HepG2 (cell line): ENCODE data around the gene C13orf46. TPM values are rescaled to one million over a fixed set of nuclear protein-coding genes. Genes with fewer than 3 reads are reported as not detected.

Experiments used
- ATAC-seq: fragments of 200-7000 bp; cut with Tn5 transposase; 3 replicates; pipeline ENCODE4 v1.9.1; 2020; ENCODE audit warnings: mild to moderate bottlenecking, moderate library complexity
- BruUV-seq: library from RNA; stranded (reverse); fragments of 400-500 nt; replicated peaks from 2 replicates; lab custom pipeline; 2021; lab: Mats Ljungman, UMichigan
- CTCF ChIA-PET: fragments of 300-600 bp; formaldehyde crosslinking; extraction: SDS; loops from one replicate; lab custom pipeline; 2021; ENCODE audit warnings: low total read pairs, inconsistent platforms, low intra/inter-chr PET ratio; lab: Yijun Ruan, JAX
- POLR2A ChIA-PET: fragments of 350-600 bp; sonication (Branson Sonifier 250); formaldehyde crosslinking; loops from one replicate; lab custom pipeline; 2020; ENCODE audit warnings: antibody characterized with exemption, inconsistent platforms; lab: Yijun Ruan, JAX
- DNase-seq: peaks from one replicate; pipeline ENCODE4 v3.0.0-alpha.2; 2015; ENCODE audit warnings: low spot score
- FAIRE-seq: peaks from 3 replicates; lab custom pipeline; 2011; peaks lifted over from hg19 to GRCh38; lab: Jason Lieb, UNC
- H2AFZ ChIP-seq: one replicate; pipeline ENCODE4 v1.6.1; 2011; ENCODE audit warnings: low read length, inconsistent platforms
- H3K27ac ChIP-seq: fragments of 300-600 bp; 3 replicates; pipeline ENCODE4 v1.8.0; 2011; ENCODE audit warnings: mixed run types, mild to moderate bottlenecking, mixed read lengths, low read length, inconsistent platforms; ENCODE audit not compliant: insufficient read depth; ENCODE audit errors: extremely low read length
- H3K27me3 ChIP-seq, 2 experiments: fragments of 200-600 bp in 1 of 2; 2 replicates in 1 of 2; 3 replicates in 1 of 2; pipeline versions ENCODE4 v1.6.0 to v1.8.0; 2011; ENCODE audit warnings: low read length in 2 of 2, mild to moderate bottlenecking in 2 of 2, moderate library complexity in 2 of 2, inconsistent platforms in 1 of 2; ENCODE audit not compliant: insufficient read depth in 2 of 2, control insufficient read depth in 1 of 2
- H3K36me3 ChIP-seq, 2 experiments: fragments of 200-600 bp in 1 of 2; replicated peaks in 1 of 2; 2 replicates in 1 of 2; 3 replicates in 1 of 2; pipeline versions ENCODE4 v1.5.1 to v1.8.0; 2011; ENCODE audit warnings: low read length in 2 of 2, inconsistent platforms in 1 of 2; ENCODE audit not compliant: insufficient read depth in 2 of 2, control insufficient read depth in 1 of 2
- H3K4me1 ChIP-seq: 2 replicates; pipeline ENCODE4 v1.5.1; 2012; ENCODE audit warnings: low read length, inconsistent platforms; ENCODE audit not compliant: insufficient read depth
- H3K4me2 ChIP-seq: 2 replicates; pipeline ENCODE4 v1.6.0; 2011; ENCODE audit warnings: low read depth, low read length, inconsistent platforms
- H3K4me3 ChIP-seq, 3 experiments: fragments of 200-600 bp in 1 of 3; sonication (generic), shearing (Covaris generic) in 1 of 3; replicated peaks in 1 of 3; 2 replicates each; pipeline ENCODE4 v1.5.1; 2011 to 2016; ENCODE audit warnings: low read length in 3 of 3, inconsistent platforms in 2 of 3, low read depth in 2 of 3, mild to moderate bottlenecking in 2 of 3, control low read depth in 1 of 3, mixed read lengths in 1 of 3; ENCODE audit not compliant: insufficient read depth in 1 of 3
- H3K79me2 ChIP-seq: one replicate; pipeline ENCODE4 v1.6.1; 2011; ENCODE audit warnings: low read length, inconsistent platforms; ENCODE audit not compliant: insufficient read depth
- H3K9ac ChIP-seq: 2 replicates; pipeline ENCODE4 v1.6.0; 2011; ENCODE audit warnings: mild to moderate bottlenecking, low read depth, low read length, inconsistent platforms; ENCODE audit not compliant: insufficient read depth
- H3K9me3 ChIP-seq: 2 replicates; pipeline ENCODE4 v1.5.1; 2012; ENCODE audit warnings: mild to moderate bottlenecking, low read length
- H4K20me1 ChIP-seq: 2 replicates; pipeline ENCODE4 v1.6.0; 2011; ENCODE audit warnings: inconsistent platforms, mild to moderate bottlenecking, low read length, moderate library complexity; ENCODE audit not compliant: insufficient read depth
- FOXA1 ChIP-seq, 2 experiments: fragments of 450-650 bp in 1 of 2; sonication (generic) in 1 of 2; formaldehyde crosslinking in 1 of 2; IDR thresholded peaks; 2 replicates each; pipeline versions ENCODE4 v1.4.0 to v1.6.1; 2016 to 2020; ENCODE audit warnings: missing genetic modification reagents in 1 of 2
- GTF2F1 ChIP-seq: fragments of 150-350 bp; IDR thresholded peaks from 2 replicates; pipeline ENCODE4 v1.6.1; 2014; ENCODE audit warnings: low read length
- KDM6A ChIP-seq: IDR thresholded peaks from 2 replicates; pipeline ENCODE4 v1.6.1; 2016; ENCODE audit warnings: low read depth
- MYNN ChIP-seq: sonication (generic); formaldehyde crosslinking; IDR thresholded peaks from 2 replicates; pipeline ENCODE4 v1.4.0; 2020; ENCODE audit warnings: mild to moderate bottlenecking, low read depth, missing genetic modification reagents
- SATB2 ChIP-seq: sonication (generic); formaldehyde crosslinking; IDR thresholded peaks from 2 replicates; pipeline ENCODE4 v1.5.0; 2020; ENCODE audit warnings: missing genetic modification reagents
- SYNCRIP ChIP-seq: fragments of 200-400 bp; formaldehyde crosslinking; IDR thresholded peaks from 2 replicates; pipeline ENCODE4 v1.6.1; 2018; ENCODE audit warnings: mild to moderate bottlenecking, low read depth, low read length; ENCODE audit not compliant: insufficient read depth
- ZBTB7A ChIP-seq: sonication (generic); formaldehyde crosslinking; IDR thresholded peaks from 2 replicates; pipeline ENCODE4 v1.8.0; 2022; ENCODE audit warnings: mild to moderate bottlenecking, missing genetic modification reagents
- ZNF7 ChIP-seq: IDR thresholded peaks from 2 replicates; pipeline ENCODE4 v1.6.1; 2016; ENCODE audit warnings: missing biosample characterization, missing genetic modification reagents
- ZSCAN22 ChIP-seq: sonication (generic); formaldehyde crosslinking; IDR thresholded peaks from 2 replicates; pipeline ENCODE4 v1.4.0; 2020; ENCODE audit warnings: mild to moderate bottlenecking, missing genetic modification reagents
- WGBS: methylation state at CpG from one replicate; pipeline ENCODE4 v1.1.6; 2017; ENCODE audit warnings: low lambda C conversion rate; 5-methylcytosine and 5-hydroxymethylcytosine counted together
- in situ Hi-C: cut with HindIII; loops from 2 replicates; pipeline ENCODE4 v1.10.0; 2017; ENCODE audit warnings: low pct_unique_long_range_greater_than_20kb; ENCODE audit not compliant: extremely low pct_ligation_motif_present
- intact Hi-C: fragments of 100-400 bp; cut with micrococcal nuclease; formaldehyde crosslinking; loops from one replicate; pipeline ENCODE4 v1.10.0; 2022; ENCODE audit not compliant: unreplicated experiment
- polyA plus RNA-seq, 8 experiments: library from polyadenylated mRNA; depleted of rRNA in 3 of 8; stranded (reverse) in 7 of 8; unstranded in 1 of 8; fragments of >200 nt; fragmentation: Illumina TruSeq in 4 of 8; extraction: Trizol in 4 of 8; gene quantifications; 2 replicates each; pipeline versions ENCODE4 v1.2.1 to v1.2.3, GENCODE V29; 2011 to 2016; ENCODE audit warnings: low read depth in 4 of 8, missing spikeins in 1 of 8, mixed read lengths in 1 of 8; ENCODE audit not compliant: insufficient read depth in 1 of 8
- total RNA-seq, 5 experiments: library from RNA; depleted of rRNA; stranded (reverse); fragments of >200 nt; fragmentation: Illumina TruSeq; extraction: Trizol; gene quantifications; 2 replicates each; pipeline ENCODE4 v1.2.3, GENCODE V29; 2016; ENCODE audit warnings: low read depth in 1 of 5
- TF ChIP-seq, protein P1 (sequence below), 2 experiments: sonication (generic) in 1 of 2; formaldehyde crosslinking in 1 of 2; IDR thresholded peaks; 2 replicates each; pipeline versions ENCODE4 v1.4.0 to v1.6.1; 2018 to 2020; ENCODE audit warnings: missing genetic modification reagents in 2 of 2, borderline replicate concordance in 1 of 2, low read depth in 1 of 2, mild to moderate bottlenecking in 1 of 2, missing biosample characterization in 1 of 2
- TF ChIP-seq, protein P2 (sequence below): sonication (generic); formaldehyde crosslinking; IDR thresholded peaks from 2 replicates; pipeline ENCODE4 v1.4.0; 2020; ENCODE audit warnings: low read depth, mild to moderate bottlenecking, missing genetic modification reagents
- TF ChIP-seq, protein P3 (sequence below): sonication (generic); formaldehyde crosslinking; IDR thresholded peaks from 2 replicates; pipeline ENCODE4 v1.4.0; 2020; ENCODE audit warnings: missing genetic modification reagents
- TF ChIP-seq, protein P4 (sequence below): sonication (generic); formaldehyde crosslinking; IDR thresholded peaks from 2 replicates; pipeline ENCODE4 v1.8.0; 2022; ENCODE audit warnings: missing genetic modification reagents, low read depth, mild to moderate bottlenecking, borderline replicate concordance

C13orf46 gene
- total and polyA plus RNA-seq, 2 of the 13 experiments (the other 11 are each of a cell fraction or from before 2014, with no cell fraction given) = 0.01 TPM; not detected in 1

DNA sequence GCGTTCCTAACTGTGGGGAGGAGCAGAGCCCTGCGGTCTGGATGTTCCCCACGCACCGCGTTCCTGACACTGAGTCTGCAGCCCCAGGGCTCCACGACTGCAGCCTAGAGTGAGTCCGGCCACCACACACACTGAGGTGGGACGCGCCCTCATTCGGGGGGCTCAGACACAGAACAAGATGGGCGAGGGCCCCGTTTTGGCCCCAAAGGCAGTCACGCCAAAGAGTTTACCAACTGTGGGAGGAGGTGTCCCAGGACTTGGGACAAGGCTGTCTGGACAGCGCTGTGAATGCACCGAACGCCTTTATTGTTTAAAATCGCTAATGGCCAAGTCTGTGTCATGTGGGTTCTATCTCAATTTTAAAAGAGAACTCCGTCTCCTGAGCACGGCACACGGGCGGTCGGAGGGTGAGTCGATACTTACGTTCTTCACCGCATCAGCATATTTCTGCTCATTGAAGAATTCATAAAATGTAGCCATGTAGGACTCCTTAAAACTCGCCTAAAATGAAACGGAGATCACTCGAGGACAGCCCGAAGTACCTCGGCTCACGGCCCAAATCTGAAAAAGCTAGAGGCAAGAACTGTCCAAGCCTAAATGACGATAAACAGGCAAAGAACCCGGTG is 35.2 kb upstream of the C13orf46 start (continued):
- TF ChIP-seq, protein P1, sequence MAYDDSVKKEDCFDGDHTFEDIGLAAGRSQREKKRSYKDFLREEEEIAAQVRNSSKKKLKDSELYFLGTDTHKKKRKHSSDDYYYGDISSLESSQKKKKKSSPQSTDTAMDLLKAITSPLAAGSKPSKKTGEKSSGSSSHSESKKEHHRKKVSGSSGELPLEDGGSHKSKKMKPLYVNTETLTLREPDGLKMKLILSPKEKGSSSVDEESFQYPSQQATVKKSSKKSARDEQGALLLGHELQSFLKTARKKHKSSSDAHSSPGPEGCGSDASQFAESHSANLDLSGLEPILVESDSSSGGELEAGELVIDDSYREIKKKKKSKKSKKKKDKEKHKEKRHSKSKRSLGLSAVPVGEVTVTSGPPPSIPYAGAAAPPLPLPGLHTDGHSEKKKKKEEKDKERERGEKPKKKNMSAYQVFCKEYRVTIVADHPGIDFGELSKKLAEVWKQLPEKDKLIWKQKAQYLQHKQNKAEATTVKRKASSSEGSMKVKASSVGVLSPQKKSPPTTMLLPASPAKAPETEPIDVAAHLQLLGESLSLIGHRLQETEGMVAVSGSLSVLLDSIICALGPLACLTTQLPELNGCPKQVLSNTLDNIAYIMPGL (CRISPR knock-in tag; IDR thresholded peaks at IDR 0.05; ENCODE audit: borderline replicate concordance in 1 of 2, low read depth in 1 of 2) = no peak
- TF ChIP-seq ZBTB7A (CRISPR knock-in tag) (no peak), SYNCRIP (no peak), FOXA1 (IDR thresholded peaks at IDR 0.05) (no peak), FOXA1 (CRISPR knock-in tag; IDR thresholded peaks at IDR 0.05) (no peak), MYNN (CRISPR knock-in tag) (no peak), GTF2F1 (no peak)

DNA sequence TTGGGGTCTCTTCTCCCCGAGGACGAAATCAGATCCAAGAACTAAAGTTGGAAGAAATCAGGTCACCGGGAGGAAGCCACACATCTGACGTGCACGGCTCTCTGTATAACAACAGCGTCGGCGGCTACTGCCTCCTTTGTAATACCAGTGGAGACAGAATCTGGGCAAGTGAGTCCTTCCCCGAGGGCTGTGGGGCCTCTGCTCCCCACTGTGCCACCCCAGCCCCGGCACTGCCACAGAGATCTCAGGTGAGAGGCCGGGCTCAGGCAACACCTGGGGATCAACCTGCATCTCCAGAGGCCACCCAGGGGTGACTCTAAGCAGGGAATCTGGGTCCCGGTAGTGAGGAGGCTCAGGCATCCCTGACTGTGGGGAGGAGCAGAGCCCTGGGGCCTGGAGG is 33.7 kb upstream of the C13orf46 start:
- no peak for FAIRE-seq
- TF ChIP-seq, protein P2, sequence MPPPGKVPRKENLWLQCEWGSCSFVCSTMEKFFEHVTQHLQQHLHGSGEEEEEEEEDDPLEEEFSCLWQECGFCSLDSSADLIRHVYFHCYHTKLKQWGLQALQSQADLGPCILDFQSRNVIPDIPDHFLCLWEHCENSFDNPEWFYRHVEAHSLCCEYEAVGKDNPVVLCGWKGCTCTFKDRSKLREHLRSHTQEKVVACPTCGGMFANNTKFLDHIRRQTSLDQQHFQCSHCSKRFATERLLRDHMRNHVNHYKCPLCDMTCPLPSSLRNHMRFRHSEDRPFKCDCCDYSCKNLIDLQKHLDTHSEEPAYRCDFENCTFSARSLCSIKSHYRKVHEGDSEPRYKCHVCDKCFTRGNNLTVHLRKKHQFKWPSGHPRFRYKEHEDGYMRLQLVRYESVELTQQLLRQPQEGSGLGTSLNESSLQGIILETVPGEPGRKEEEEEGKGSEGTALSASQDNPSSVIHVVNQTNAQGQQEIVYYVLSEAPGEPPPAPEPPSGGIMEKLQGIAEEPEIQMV (CRISPR knock-in tag) = no peak
- TF ChIP-seq, protein P3, sequence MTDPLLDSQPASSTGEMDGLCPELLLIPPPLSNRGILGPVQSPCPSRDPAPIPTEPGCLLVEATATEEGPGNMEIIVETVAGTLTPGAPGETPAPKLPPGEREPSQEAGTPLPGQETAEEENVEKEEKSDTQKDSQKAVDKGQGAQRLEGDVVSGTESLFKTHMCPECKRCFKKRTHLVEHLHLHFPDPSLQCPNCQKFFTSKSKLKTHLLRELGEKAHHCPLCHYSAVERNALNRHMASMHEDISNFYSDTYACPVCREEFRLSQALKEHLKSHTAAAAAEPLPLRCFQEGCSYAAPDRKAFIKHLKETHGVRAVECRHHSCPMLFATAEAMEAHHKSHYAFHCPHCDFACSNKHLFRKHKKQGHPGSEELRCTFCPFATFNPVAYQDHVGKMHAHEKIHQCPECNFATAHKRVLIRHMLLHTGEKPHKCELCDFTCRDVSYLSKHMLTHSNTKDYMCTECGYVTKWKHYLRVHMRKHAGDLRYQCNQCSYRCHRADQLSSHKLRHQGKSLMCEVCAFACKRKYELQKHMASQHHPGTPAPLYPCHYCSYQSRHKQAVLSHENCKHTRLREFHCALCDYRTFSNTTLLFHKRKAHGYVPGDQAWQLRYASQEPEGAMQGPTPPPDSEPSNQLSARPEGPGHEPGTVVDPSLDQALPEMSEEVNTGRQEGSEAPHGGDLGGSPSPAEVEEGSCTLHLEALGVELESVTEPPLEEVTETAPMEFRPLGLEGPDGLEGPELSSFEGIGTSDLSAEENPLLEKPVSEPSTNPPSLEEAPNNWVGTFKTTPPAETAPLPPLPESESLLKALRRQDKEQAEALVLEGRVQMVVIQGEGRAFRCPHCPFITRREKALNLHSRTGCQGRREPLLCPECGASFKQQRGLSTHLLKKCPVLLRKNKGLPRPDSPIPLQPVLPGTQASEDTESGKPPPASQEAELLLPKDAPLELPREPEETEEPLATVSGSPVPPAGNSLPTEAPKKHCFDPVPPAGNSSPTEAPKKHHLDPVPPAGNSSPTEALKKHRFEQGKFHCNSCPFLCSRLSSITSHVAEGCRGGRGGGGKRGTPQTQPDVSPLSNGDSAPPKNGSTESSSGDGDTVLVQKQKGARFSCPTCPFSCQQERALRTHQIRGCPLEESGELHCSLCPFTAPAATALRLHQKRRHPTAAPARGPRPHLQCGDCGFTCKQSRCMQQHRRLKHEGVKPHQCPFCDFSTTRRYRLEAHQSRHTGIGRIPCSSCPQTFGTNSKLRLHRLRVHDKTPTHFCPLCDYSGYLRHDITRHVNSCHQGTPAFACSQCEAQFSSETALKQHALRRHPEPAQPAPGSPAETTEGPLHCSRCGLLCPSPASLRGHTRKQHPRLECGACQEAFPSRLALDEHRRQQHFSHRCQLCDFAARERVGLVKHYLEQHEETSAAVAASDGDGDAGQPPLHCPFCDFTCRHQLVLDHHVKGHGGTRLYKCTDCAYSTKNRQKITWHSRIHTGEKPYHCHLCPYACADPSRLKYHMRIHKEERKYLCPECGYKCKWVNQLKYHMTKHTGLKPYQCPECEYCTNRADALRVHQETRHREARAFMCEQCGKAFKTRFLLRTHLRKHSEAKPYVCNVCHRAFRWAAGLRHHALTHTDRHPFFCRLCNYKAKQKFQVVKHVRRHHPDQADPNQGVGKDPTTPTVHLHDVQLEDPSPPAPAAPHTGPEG = no peak
- TF ChIP-seq ZNF7 (CRISPR knock-in tag) (no peak), KDM6A (CRISPR knock-in tag) (no peak), ZSCAN22 (CRISPR knock-in tag) (no peak), SATB2 (no peak)
- TF ChIP-seq, protein P4, sequence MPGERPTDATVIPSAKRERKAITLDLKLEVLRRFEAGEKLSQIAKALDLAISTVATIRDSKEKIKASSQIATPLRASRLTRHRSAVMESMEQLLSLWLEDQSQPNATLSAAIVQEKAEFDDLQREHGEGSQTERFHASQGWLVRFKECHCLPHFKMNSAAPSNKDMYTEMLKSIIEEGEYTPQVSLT (CRISPR knock-in tag) = no peak

More for the DNA sequence above, 33.7 kb upstream of the C13orf46 start:
- BruUV-seq = no TSS peak
- POLR2A ChIA-PET = no interaction called here
- Histone ChIP-seq H2AFZ (no peak overlapping the region), H3K9ac (no peak overlapping the region), H3K4me2 (no peak overlapping the region), H3K27me3 (peaks cover 6 to 28% of the 10 kb centered on the region in 2 experiments; a peak in 3 of 5 replicates), H3K4me3 (no peak overlapping the region), H4K20me1 (no peaks in the 10 kb centered on the region), H3K9me3 (no peaks in the 10 kb centered on the region), H3K4me1 (no peaks in the 10 kb centered on the region), H3K79me2 (no peaks in the 10 kb centered on the region), H3K36me3 (no peaks in the 10 kb centered on the region), H3K27ac (no peak overlapping the region)
- DNase-seq = no peak
- intact Hi-C loops = no loop called here
- in situ Hi-C loops = no loop called here
- ATAC-seq = no peak
- CTCF ChIA-PET = no interaction called here
- 8% methylated on average over 8 of the region's 12 CpGs for WGBS
